NCI-H2227 treated with DMSO at 0.1 percent for 48 hours (cell line): ENCODE results near the gene EHBP1.

ENCODE experiments used
- DNase-seq: peaks from one replicate; lab custom pipeline; 2025; lab: John Stamatoyannopoulos, UW

EHBP1 gene

GRCh38 chr2:63051795-63052333, 346.4 kb downstream of the EHBP1 start:
- DNase-seq = no peak

DNA sequence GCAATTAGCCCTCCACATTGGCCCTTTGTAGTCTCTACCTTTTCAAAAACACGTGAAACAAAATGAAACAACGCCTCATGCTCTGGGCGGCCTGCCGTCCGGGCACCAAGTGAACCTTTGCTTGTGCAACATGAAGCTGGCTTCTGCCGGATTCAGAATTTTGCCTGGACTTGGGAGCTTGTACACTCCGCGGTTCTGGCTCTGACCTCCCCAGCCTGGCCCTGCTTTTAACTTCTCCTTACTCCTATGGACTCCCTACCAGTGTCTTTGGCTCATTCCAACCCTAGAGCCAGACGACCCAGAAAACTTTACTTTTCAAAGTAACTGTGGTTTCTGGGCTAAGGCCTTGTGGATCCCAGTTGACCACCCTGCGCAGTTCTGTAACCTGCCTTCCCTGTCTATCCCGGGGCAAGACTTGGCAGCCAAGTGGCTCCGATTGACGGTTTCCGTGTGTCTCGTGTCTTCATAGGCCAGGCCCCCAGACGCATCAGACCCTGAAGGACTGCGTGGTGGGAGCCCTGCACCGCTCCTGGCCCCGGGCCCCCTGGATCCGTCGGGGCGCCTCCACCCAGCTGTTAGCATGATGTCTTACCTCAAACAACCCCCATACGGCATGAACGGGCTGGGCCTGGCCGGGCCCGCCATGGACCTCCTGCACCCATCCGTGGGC, 347.0 kb downstream of the EHBP1 start:
- DNase-seq = no peak

GRCh38 chr2:63053081-63053888, 347.8 kb downstream of the EHBP1 start:
- no peak for DNase-seq

GRCh38 chr2:63053889-63054602, 348.5 kb downstream of the EHBP1 start:
- DNase-seq = no peak

GRCh38 chr2:63054841-63055225, 349.3 kb downstream of the EHBP1 start:
- no peak for DNase-seq

DNA sequence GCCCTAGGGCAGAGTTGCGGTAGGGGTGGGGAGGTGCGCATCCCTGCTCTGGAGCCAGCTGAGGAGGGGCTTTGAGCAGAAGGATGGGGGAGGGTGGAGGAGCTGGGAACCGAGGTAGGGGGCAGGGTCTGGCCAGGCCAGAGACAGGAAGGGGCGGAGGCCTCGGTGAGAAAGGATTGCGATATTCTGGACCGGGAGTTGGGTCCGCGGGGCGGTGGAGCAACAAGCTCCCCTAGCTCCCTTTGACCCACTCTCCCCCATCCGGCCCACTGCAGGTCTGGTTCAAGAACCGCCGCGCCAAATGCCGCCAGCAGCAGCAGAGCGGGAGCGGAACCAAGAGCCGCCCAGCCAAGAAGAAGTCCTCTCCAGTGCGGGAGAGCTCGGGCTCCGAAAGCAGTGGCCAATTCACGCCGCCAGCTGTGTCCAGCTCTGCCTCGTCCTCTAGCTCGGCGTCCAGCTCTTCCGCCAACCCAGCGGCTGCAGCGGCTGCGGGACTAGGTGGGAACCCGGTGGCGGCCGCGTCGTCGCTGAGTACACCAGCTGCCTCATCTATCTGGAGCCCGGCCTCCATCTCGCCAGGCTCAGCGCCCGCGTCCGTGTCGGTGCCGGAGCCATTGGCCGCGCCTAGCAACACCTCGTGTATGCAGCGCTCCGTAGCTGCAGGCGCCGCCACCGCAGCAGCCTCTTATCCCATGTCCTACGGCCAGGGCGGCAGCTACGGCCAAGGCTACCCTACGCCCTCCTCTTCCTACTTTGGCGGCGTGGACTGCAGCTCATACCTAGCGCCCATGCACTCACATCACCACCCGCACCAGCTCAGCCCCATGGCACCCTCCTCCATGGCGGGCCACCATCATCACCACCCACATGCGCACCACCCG, 350.0 kb downstream of the EHBP1 start:
- no peak for DNase-seq

DNA sequence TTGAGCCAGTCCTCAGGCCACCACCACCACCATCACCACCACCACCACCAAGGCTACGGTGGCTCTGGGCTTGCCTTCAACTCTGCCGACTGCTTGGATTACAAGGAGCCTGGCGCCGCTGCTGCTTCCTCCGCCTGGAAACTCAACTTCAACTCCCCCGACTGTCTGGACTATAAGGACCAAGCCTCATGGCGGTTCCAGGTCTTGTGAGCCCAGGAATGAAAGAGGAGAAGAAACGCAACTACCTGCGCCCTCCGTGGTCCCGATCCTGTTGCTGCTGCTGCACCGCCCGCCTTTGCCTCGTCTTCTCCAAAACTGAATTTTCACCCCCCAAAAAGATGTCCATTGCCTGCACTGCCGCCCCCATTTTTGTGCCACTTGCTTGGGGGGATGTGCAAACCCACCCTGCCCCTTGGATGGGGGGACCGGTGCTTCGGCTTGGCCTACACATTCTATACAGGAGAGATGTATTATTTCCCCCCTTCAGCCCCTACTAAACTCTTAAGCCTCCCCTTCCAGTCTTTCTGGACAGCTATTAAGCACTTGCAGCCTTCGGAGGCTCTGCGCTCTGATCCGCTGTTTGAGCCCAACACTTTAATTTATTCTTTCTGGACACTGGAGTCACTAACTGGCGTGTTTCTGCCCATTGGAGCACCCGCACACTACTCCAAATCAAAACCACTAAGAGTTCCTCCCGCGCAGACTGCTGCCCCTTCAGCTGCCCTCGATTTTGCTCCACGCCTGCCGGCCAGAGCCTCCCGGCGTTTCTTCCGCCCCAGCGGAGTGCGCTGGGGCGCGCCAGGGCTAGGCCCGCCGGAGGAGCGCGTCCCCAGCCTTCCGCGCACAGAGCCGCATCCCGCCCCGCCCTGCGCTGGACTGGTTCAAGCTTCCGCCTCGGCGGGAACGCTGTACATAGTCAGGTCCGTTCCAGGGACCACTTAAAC, 350.9 kb downstream of the EHBP1 start:
- DNase-seq = no peak

DNA sequence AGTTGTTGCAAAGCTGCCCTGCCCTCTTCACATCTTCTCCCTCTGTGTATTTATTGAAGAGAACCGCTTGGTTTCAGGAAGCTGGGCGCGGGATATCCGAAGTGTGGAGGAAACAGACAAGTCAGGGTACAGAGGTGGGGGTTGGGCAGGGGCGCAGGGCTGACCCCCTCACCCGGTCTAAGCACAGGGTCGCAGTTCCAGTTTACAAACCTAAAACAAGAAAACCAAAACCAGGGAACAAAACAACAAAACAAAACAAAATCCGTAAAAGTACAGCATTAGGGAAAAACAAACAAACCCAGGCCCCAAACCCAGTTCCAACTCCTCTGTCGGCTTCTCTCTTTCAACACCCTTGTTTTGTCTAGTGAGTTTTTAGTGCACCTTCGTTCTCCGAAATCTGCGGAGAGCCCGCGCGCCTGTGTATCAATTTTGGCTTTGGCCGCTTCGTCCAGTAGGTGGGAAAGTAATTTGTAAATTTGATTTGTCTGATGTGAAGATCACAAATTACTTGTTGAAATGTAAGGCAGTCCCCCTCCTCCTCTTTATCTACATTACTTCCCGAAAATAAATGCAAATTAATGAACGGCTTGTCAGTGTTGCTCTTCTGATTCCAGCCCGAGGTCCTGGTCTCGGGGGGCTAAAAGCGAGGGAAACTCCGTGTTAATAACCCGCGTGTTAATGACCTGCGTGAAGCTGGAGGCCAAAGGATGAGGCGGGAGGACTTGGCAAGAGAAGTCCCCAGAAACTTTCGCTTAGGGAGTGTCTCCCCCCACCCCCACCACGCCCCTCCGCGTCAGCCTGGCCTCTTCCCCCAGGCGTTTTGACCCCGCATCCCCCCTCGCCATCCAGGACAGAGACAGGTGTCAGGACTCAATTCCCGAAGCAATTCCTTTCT, 352.0 kb downstream of the EHBP1 start:
- no peak for DNase-seq

DNA sequence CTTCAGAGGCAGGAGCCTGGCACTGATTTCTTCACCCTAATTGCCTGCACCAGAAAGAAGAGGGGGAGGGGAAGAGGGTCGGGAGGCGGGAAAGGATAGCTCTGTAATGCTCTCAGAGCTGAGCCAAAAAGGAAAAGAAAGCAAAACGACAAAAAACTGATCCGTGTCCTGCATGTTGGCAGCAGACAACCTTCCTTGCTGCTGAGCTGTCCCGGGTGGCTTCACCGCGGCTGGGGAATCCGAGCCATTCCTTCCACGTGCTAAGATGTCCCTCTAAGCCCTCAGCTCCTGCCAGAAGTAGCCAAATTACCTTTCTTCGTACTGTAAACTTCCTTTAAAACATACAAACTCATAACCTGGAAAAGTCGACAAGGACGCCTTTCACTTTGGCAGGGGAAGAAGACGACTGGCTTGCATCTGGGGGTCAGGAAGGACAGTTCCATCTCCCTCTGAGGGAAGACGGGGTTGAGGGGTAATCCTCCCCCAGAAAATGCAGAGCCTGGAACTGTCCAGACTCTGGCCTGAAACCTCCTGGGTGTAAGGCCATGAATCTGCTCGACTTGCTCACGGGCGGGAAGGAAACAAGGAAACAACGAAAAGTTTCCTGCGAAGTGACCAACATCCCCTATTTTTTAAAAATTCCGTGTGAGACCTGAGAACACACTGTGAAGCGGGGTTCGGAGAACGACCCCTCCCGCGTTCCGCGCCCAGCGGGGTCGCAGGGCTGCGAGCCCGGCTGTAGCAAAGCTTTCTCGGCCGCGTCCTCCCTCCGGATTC, 352.8 kb downstream of the EHBP1 start:
- DNase-seq = no peak

DNA sequence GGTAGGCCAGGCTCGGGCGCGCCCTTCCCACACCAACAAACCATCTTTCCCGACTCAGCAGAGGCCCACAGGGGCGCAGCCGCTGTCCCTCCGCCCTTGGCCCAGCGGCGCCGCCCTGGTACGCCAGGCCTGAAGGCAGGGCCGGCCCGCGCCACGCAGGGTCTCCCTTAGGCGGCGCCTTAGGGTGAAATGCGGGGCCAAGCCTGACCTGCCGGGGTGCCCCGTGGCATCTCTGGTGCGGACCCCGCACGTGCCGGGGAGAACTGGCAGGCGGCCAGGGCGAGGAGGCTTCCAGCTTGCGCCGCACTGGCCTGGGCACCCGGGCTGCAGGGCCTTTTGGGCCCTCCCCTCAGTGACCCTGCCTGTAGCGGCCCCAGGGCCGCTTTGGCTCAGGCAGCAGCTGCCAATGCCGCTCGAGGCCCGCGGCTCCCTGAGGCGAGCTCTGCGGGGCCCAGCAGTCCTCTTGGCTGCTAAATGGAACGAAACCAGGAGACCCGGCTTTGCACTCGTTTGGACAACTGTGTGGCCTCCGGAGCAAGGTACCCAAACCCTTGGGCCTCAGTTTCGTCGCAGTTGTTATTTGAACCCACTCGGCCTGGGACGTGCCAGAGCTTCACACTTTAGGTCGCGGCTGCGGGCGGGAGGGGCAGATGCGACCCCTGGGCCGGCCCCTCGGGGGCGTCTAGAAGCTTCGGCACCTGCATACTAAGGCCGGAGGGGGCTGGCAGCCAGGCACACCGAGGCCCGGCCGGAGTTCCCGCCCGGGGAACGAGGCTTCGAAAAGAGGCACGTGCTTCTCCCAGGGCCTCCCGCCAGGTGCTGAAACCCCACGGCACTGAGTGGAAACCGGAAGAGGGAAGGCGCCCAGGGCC, 353.6 kb downstream of the EHBP1 start:
- no peak for DNase-seq

GRCh38 chr2:63059793-63060471, 354.4 kb downstream of the EHBP1 start:
- peak; percentile 29 for DNase-seq

GRCh38 chr2:63060472-63060991, 355.0 kb downstream of the EHBP1 start:
- no peak for DNase-seq

GRCh38 chr2:63064197-63064596, 358.7 kb downstream of the EHBP1 start:
- no peak for DNase-seq

GRCh38 chr2:63064661-63065060, 359.1 kb downstream of the EHBP1 start:
- DNase-seq = no peak

- DNase-seq = no peak
These were observed 360.8 kb downstream of the EHBP1 start for GRCh38 chr2:63066265-63066664.

DNA sequence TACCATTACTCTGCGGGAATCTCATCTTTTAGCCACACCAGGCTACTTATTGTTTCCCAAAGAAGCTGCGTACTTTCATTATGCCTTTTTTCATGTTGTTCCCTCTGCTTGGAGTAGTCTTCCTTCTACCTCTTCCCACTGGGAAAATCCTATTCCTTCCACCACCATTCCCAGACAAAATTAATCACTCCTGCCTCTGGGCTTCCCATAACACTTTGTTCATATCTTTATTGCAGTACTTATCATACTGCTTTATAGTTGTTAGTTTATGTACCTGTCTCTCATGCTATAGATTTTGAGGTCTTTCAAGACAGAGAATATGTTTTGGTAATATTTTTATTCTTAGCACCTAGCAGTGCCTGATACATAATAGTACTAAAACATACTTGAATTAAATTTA, 361.3 kb downstream of the EHBP1 start:
- DNase-seq = no peak

- DNase-seq = no peak
These were observed 366.2 kb downstream of the EHBP1 start for GRCh38 chr2:63071664-63072063.
